ENCODE measurements around the gene MRPL14. TPM values are rescaled to one million over a fixed set of nuclear protein-coding genes. Genes with fewer than 3 reads are reported as not detected.

MRPL14 gene
- total and polyA plus RNA-seq, 12 donors, result 29.9 to 89.7 (median 41.4) TPM

GRCh38 chr6:44115866-44116265 lies 11.4 kb downstream of the MRPL14 start:
- Histone ChIP-seq H3K27ac (no peak overlapping the region), H3K4me3 (no peak overlapping the region), H3K9me3 (no peaks in the 10 kb centered on the region), H3K36me3 (peaks cover 0 to 55% (median 16%) of the 10 kb centered on the region in 9 donors), H3K4me1 (peaks cover 2 to 63% (median 36%) of the 10 kb centered on the region in 9 donors), H3K27me3 (no peaks in the 10 kb centered on the region)
- DNase-seq (no peak), ATAC-seq (no peak)
- no peak for TF ChIP-seq CTCF (IDR thresholded peaks at IDR 0.05)
- WGBS, 2 donors, result 70 to 72% methylated on average over 5 of the region's 5 CpGs
- intact Hi-C loops (cut with DNase I), result no loop called here

- 51 to 58% methylated on average over 3 of the region's 3 CpGs for WGBS, 2 donors
- no peak for DNase-seq
- H3K27ac ChIP-seq, result no peak overlapping the region
These were observed 13.8 kb downstream of the MRPL14 start for GRCh38 chr6:44113414-44113813.

GRCh38 chr6:44111434-44112417 lies 15.5 kb downstream of the MRPL14 start:
- ATAC-seq (no peak), DNase-seq (no peak)
- Histone ChIP-seq H3K4me1 (peaks cover 0 to 62% (median 30%) of the 10 kb centered on the region in 9 donors), H3K9me3 (no peaks in the 10 kb centered on the region), H3K36me3 (peaks cover 0 to 93% (median 16%) of the 10 kb centered on the region in 9 donors), H3K27ac (peak overlapping the region in 2 of 10 donors; percentile 80 to 84), H3K4me3 (no peak overlapping the region), H3K27me3 (no peaks in the 10 kb centered on the region)
- no peak for TF ChIP-seq CTCF (IDR thresholded peaks at IDR 0.05)
- intact Hi-C loops (cut with DNase I), result no loop called here
- 71 to 81% methylated on average over 6 of the region's 6 CpGs for WGBS, 2 donors

More at GRCh38 chr6:44113414-44113813, 13.8 kb downstream of the MRPL14 start:
- no peaks in the 10 kb centered on the region for H3K27me3 ChIP-seq
- no peak for TF ChIP-seq CTCF (IDR thresholded peaks at IDR 0.05)
- H3K4me1 ChIP-seq, result peaks cover 0 to 62% (median 35%) of the 10 kb centered on the region in 9 donors
- no peaks in the 10 kb centered on the region for H3K9me3 ChIP-seq
- intact Hi-C loops (cut with DNase I), result no loop called here
- peaks cover 0 to 77% (median 16%) of the 10 kb centered on the region in 9 donors for H3K36me3 ChIP-seq
- no peak for ATAC-seq
- no peak overlapping the region for H3K4me3 ChIP-seq

- Histone ChIP-seq H3K27ac (peak overlapping the region in 8 of 10 donors; percentile 71 to 95 (median 82)), H3K4me1 (peaks cover 5 to 62% (median 34%) of the 10 kb centered on the region in 9 donors), H3K9me3 (no peaks in the 10 kb centered on the region), H3K27me3 (no peaks in the 10 kb centered on the region), H3K4me3 (no peak overlapping the region), H3K36me3 (peaks cover 0 to 97% (median 16%) of the 10 kb centered on the region in 9 donors)
- TF ChIP-seq CTCF (IDR thresholded peaks at IDR 0.05), result no peak
- WGBS, 2 donors, result 97 to 98% methylated on average over 3 of the region's 3 CpGs
- no peak for DNase-seq
- intact Hi-C loops (cut with DNase I), result no loop called here
- ATAC-seq, result no peak
These were observed 16.3 kb downstream of the MRPL14 start for GRCh38 chr6:44110966-44111365.

All from heart right ventricle (tissue), 16 donors.